Lower leg skin (tissue), 3 donors: ENCODE measurements around the gene ZNF44.

Source experiments
- CTCF ChIP-seq, 3 donors: fragments of 450-650 bp; IDR thresholded peaks; one replicate each; pipeline ENCODE4 v1.5.1; 2016; ENCODE audit warnings: antibody characterized with exemption in 3 of 3, mild to moderate bottlenecking in 3 of 3, moderate library complexity in 2 of 3
- POLR2A ChIP-seq, 2 donors: fragments of 450-650 bp; IDR thresholded peaks; one replicate each; pipeline ENCODE4 v1.6.1; 2016 to 2017; ENCODE audit warnings: antibody characterized with exemption in 2 of 2, mild to moderate bottlenecking in 1 of 2, moderate library complexity in 1 of 2

GRCh38 chr19:12255372-12255771 is 39.3 kb downstream of the ZNF44 start:
- no peak for TF ChIP-seq CTCF (IDR thresholded peaks at IDR 0.05)
- no peak for TF ChIP-seq POLR2A (IDR thresholded peaks at IDR 0.05)
